ENCODE results near the gene POLRMT.

POLRMT gene

DNA sequence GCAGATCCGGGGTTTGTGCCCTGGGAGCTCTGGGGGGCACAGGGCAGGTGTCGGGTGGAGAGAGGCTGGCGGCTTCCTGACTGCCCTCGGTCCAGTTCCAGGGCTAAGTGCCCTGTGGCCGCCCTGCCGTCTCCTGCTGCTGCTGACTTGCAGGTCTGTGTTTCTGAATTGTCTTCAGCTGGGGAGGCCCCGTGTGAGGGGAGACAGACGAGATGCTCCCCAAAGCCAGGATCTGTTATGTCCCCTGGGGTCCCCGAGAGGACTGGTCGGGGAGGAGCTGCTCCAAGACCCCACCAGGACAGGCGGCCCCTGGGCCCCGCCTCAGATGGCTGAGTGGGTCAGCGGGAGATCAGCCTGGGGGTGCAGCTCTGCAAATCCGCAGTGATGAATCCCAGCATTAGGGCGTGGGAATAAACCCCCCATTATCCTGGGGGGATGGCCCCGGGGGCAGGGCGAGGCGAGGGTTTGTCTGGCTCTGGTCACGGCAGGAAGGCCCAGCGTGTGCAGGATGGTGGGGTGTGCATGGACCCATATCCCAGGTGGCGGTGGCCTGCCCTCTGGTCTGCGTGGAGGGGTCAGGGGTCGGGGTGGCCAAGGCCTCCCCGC lies 39.0 kb downstream of the POLRMT start:
- Histone ChIP-seq H3K4me1 (ENCODE audit: control insufficient read depth, insufficient read depth, low read length) (no peaks in the 10 kb centered on the region), H3K27me3 (ENCODE audit: control insufficient read depth, insufficient read depth, low read length) (peaks cover 15% of the 10 kb centered on the region), H3K9ac (ENCODE audit: low read length) (no peak overlapping the region), H3K36me3 (ENCODE audit: control insufficient read depth, insufficient read depth, low read length) (no peaks in the 10 kb centered on the region), H3K27ac (ENCODE audit: low read depth, low read length) (no peak overlapping the region), H3K4me3 (ENCODE audit: low read length) (no peak overlapping the region)

DNA sequence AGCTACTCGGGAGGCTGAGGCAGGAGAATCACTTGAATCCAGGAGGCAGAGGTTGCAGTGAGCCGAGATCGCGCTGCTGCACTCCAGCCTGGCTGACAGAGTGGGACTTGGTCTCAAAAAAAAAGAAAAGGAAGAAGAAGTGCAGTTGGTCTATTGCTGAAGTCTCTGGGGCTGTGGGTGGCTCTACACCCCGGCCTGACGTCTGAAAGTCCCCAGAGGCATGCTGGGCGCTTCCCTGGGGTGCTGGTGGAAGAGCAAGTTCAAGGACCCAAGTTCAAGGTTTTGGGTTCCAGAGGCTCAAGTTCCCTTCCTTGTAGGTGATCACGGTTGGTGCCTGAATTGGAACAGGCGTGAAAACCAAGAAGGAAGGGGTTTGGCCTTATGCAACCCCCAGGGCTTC lies 39.8 kb downstream of the POLRMT start:
- H3K36me3 ChIP-seq (ENCODE audit: control insufficient read depth, insufficient read depth, low read length): no peaks in the 10 kb centered on the region
- H3K4me3 ChIP-seq (ENCODE audit: low read length): no peak overlapping the region
- peaks cover 23% of the 10 kb centered on the region for H3K27me3 ChIP-seq (ENCODE audit: control insufficient read depth, insufficient read depth, low read length)
- H3K4me1 ChIP-seq (ENCODE audit: control insufficient read depth, insufficient read depth, low read length): no peaks in the 10 kb centered on the region
- no peak overlapping the region for H3K27ac ChIP-seq (ENCODE audit: low read depth, low read length)
- no peak overlapping the region for H3K9ac ChIP-seq (ENCODE audit: low read length)

DNA sequence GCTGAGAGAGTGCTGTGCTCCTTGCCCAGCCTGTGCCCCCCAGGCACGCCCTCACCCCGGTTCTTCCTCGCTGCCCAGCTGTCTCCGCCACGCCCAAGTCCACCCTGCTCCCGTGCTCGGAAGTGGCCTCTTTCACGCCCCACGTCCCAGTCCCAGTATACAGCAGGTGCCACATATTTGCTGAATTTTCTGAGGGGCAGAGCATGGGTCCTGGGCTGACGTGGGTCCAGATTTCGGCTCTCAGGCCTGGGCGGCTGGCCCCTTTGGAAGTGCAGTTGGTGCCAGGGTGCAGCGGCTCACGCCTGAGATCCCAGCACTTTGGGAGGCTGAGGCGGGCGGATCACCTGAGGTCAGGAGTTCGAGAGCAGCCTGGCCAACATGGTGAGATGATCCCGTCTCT lies 40.3 kb downstream of the POLRMT start:
- peaks cover 24% of the 10 kb centered on the region for H3K27me3 ChIP-seq (ENCODE audit: control insufficient read depth, insufficient read depth, low read length)

DNA sequence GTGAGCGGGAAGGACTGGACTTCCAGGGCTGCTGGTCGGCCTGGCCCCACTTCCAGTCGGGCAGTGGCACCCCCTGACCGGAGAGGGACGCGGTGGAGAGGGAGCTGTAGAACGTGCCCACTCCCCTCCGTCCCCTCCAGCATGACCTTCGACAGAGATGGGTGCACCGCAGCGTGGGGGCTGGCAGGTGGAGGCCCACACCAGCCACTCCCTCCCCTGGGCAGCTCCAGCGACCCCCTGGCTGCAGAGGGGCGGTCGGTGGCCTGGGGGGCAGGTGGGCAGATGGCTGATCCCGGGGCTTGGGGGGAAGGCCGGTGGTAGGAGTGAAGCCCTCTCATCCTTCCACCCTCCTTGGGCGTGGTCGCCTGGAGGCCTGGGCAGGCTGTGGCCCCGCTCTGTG lies 41.2 kb downstream of the POLRMT start:
- peaks cover 24% of the 10 kb centered on the region for H3K27me3 ChIP-seq (ENCODE audit: control insufficient read depth, insufficient read depth, low read length)
- H3K27ac ChIP-seq (ENCODE audit: low read depth, low read length): no peak overlapping the region
- H3K4me1 ChIP-seq (ENCODE audit: control insufficient read depth, insufficient read depth, low read length): no peaks in the 10 kb centered on the region
- no peak overlapping the region for H3K4me3 ChIP-seq (ENCODE audit: low read length)
- H3K9ac ChIP-seq (ENCODE audit: low read length): no peak overlapping the region
- no peaks in the 10 kb centered on the region for H3K36me3 ChIP-seq (ENCODE audit: control insufficient read depth, insufficient read depth, low read length)

More for the DNA sequence above, 40.3 kb downstream of the POLRMT start:
- Histone ChIP-seq H3K27ac (ENCODE audit: low read depth, low read length) (no peak overlapping the region), H3K9ac (ENCODE audit: low read length) (no peak overlapping the region), H3K36me3 (ENCODE audit: control insufficient read depth, insufficient read depth, low read length) (no peaks in the 10 kb centered on the region), H3K4me3 (ENCODE audit: low read length) (no peak overlapping the region), H3K4me1 (ENCODE audit: control insufficient read depth, insufficient read depth, low read length) (no peaks in the 10 kb centered on the region)

DNA sequence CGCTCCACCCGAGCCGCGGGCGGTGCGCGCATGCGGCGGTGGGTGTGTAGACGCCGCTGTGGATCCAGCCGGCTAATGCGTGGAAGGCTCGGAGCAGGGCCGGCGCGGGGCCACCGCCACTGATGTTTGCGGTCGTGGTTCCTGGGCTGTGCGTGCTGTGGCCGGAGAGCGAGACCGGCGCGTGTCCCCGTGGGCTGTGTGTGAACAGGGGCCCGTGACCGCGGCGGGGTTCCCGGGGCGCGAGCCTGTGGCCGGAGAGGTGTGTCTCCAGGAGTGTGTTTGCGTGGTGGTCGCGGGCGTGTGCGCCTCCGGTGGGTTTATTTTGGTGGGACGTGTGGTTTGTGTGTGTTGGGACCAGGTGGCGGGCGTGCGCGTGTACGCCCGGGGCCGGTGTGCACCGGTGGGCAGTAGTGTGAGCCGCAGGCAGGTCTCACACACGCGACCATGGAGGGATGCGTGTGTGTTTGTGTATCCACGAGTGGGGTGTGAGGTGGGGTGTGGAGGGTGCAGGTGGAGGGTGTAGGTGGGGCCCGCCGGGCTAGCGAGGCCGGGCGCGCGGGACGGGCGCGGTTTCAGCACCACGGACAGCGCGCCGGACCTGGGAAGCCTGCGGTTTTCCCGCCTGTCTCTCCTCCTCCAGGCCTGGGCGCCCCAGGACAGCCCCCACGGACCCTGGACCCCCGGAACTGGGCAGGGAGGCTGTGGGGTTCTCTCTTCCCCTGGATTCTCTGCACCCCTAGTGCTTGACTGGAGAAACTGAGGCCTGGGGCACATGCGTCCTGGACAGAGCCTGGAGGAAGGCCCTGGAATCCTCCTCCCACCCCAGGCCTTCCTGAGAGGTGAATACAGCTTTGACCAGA lies 42.0 kb downstream of the POLRMT start:
- H3K27me3 ChIP-seq (ENCODE audit: control insufficient read depth, insufficient read depth, low read length): peaks cover 24% of the 10 kb centered on the region
- no peaks in the 10 kb centered on the region for H3K4me1 ChIP-seq (ENCODE audit: control insufficient read depth, insufficient read depth, low read length)
- no peaks in the 10 kb centered on the region for H3K36me3 ChIP-seq (ENCODE audit: control insufficient read depth, insufficient read depth, low read length)
- H3K4me3 ChIP-seq (ENCODE audit: low read length): no peak overlapping the region
- no peak overlapping the region for H3K9ac ChIP-seq (ENCODE audit: low read length)
- no peak overlapping the region for H3K27ac ChIP-seq (ENCODE audit: low read depth, low read length)

DNA sequence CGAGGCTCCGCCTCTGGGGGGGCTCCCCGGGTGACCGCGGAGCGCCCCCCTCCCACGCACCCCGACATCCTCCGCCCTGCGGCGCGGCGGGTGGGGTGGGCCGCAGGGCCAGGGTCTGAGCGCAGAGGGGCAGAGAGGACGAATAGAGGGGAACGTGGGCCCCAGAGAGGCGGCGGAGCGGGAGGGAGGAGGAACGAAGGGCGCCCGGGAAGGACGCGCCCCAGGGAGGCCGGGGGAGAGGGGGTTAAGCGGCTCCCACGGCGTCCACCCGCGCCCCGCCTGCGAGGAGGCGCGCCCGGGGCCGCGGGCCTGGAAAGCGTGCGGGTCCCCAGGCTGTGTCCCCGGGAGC lies 42.6 kb downstream of the POLRMT start:
- Histone ChIP-seq H3K4me1 (ENCODE audit: control insufficient read depth, insufficient read depth, low read length) (no peaks in the 10 kb centered on the region), H3K9ac (ENCODE audit: low read length) (no peak overlapping the region), H3K27ac (ENCODE audit: low read depth, low read length) (no peak overlapping the region), H3K36me3 (ENCODE audit: control insufficient read depth, insufficient read depth, low read length) (no peaks in the 10 kb centered on the region), H3K4me3 (ENCODE audit: low read length) (no peak overlapping the region), H3K27me3 (ENCODE audit: control insufficient read depth, insufficient read depth, low read length) (peaks cover 24% of the 10 kb centered on the region)

DNA sequence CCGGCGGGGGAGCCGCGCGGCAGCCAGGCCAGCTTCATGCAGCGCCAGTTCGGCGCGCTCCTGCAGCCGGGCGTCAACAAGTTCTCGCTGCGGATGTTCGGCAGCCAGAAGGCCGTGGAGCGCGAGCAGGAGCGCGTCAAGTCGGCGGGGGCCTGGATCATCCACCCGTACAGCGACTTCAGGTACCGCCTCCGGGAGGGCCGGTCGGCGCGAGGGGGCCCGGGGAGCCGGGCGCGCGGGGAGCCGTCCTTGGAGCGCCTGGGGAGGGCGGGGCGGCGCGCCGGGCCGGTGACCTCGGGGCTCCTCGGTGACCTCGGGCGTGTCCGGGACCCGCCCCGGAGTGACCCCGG lies 43.0 kb downstream of the POLRMT start:
- H3K4me1 ChIP-seq (ENCODE audit: control insufficient read depth, insufficient read depth, low read length): no peaks in the 10 kb centered on the region
- no peak overlapping the region for H3K9ac ChIP-seq (ENCODE audit: low read length)
- no peaks in the 10 kb centered on the region for H3K36me3 ChIP-seq (ENCODE audit: control insufficient read depth, insufficient read depth, low read length)
- no peak overlapping the region for H3K27ac ChIP-seq (ENCODE audit: low read depth, low read length)
- no peak overlapping the region for H3K4me3 ChIP-seq (ENCODE audit: low read length)
- H3K27me3 ChIP-seq (ENCODE audit: control insufficient read depth, insufficient read depth, low read length): peaks cover 24% of the 10 kb centered on the region

DNA sequence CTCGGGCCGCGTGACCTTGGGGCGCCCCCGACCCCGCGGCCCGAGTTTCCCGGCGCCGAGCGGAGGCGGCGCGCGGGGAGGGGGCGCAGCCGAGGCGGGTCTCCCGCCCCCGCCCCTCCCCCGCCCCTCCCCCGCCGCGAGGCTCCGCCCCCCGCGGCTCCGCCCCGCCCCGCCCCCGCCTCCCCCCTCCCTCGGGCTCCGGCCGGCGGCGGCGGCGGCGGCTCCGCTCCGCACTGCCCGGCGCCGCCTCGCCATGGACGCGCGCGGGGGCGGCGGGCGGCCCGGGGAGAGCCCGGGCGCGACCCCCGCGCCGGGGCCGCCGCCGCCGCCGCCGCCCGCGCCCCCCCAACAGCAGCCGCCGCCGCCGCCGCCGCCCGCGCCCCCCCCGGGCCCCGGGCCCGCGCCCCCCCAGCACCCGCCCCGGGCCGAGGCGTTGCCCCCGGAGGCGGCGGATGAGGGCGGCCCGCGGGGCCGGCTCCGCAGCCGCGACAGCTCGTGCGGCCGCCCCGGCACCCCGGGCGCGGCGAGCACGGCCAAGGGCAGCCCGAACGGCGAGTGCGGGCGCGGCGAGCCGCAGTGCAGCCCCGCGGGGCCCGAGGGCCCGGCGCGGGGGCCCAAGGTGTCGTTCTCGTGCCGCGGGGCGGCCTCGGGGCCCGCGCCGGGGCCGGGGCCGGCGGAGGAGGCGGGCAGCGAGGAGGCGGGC lies 43.5 kb downstream of the POLRMT start, which contains the start of gene HCN2:
Gene HCN2 (plus strand): TSS at position 189 of the 703 bp plus-strand sequence. CDS start 65 bp downstream, at position 254.
- H3K36me3 ChIP-seq (ENCODE audit: control insufficient read depth, insufficient read depth, low read length): no peaks in the 10 kb centered on the region
- no peak within 1 kb of the TSS for H3K4me3 ChIP-seq (ENCODE audit: low read length)
- no peak within 1 kb of the TSS for H3K9ac ChIP-seq (ENCODE audit: low read length)
- no peaks in the 10 kb centered on the region for H3K4me1 ChIP-seq (ENCODE audit: control insufficient read depth, insufficient read depth, low read length)
- no peak within 1 kb of the TSS for H3K27ac ChIP-seq (ENCODE audit: low read depth, low read length)
- peaks cover 24% of the 10 kb centered on the region for H3K27me3 ChIP-seq (ENCODE audit: control insufficient read depth, insufficient read depth, low read length)

DNA sequence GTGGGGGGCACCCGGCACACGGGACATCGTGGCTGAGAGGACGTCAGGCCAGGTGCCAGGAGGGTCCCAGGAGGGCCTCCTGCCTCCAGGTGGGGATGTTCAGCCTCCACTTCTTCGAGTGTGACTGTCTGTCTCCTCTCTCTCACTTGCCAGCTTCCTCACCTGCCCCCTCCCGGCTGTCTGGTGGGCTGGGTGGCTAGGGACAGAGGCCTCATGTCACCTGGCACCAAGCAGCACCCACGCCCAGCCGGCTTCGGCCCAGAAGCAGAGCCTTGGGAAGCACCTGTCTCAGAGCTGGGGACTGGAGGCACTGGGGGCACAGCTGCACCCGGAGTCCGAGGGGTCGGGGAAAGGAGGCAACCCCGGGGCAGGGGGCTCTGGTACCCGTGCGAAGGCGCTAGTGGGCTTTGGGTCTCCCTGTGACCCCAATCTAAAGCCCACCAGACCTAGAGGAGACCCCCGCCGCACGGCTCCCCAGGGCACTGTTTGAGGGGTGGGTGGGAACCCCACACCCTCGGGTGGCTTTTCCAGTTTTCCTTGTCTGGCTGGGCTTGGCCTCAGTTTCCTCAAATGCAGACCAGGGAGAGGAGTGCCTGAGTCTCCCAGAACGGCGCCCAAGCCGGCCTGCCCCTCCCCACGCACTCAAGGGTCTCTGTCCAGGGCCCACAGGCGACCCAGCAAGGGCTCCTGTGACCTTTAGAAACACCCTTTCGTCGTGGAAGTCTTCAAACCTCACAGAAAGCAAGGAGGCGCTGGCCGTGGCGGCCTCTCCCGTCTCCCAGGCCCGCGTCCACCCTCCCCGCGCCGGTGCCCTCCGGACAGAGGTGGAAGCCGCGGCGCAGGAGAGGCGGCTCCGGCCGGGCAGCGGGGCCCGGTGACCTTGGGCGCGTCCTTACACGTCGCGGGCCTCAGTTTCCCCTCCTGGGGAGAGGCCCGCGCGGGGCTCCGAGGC lies 44.3 kb downstream of the POLRMT start:
- peaks cover 26% of the 10 kb centered on the region for H3K27me3 ChIP-seq (ENCODE audit: control insufficient read depth, insufficient read depth, low read length)
- no peak overlapping the region for H3K27ac ChIP-seq (ENCODE audit: low read depth, low read length)
- H3K4me3 ChIP-seq (ENCODE audit: low read length): no peak overlapping the region
- H3K4me1 ChIP-seq (ENCODE audit: control insufficient read depth, insufficient read depth, low read length): no peaks in the 10 kb centered on the region
- H3K36me3 ChIP-seq (ENCODE audit: control insufficient read depth, insufficient read depth, low read length): no peaks in the 10 kb centered on the region
- no peak overlapping the region for H3K9ac ChIP-seq (ENCODE audit: low read length)

DNA sequence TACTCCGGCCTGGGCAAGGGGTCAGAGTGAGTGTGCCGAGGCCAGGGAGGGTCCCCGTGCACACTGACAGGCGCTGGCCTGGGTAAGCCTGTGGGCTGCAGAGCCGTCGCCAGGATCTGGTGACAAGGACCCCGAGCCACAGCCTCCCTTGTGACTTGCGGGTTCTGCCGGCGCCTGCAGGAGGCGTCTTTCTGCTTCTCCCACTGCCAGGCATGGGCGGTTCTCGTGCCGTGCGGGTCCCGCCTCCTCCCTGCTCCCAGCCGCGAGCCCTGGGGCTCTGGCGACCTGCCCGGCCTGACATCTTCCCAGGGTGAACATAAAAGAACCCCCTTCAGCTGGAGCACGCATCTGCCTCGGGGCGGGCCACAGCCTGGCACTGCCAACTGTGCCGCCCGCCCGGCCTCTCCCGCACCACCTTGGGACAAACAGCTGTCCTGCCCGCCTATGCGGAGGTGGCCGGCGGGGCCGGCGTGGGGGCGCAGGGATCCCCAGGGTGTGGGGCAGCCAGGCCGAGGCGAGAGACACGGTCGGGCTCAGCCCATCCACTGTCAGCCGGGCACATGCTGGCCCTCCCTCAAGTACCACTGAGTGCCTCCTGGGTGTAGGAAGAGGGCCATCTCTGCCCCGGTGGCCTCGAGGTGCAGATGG lies 45.1 kb downstream of the POLRMT start:
- peaks cover 4% of the 10 kb centered on the region for H3K36me3 ChIP-seq (ENCODE audit: control insufficient read depth, insufficient read depth, low read length)
- H3K9ac ChIP-seq (ENCODE audit: low read length): no peak overlapping the region
- H3K27me3 ChIP-seq (ENCODE audit: control insufficient read depth, insufficient read depth, low read length): peaks cover 26% of the 10 kb centered on the region
- H3K4me3 ChIP-seq (ENCODE audit: low read length): no peak overlapping the region
- H3K4me1 ChIP-seq (ENCODE audit: control insufficient read depth, insufficient read depth, low read length): no peaks in the 10 kb centered on the region
- no peak overlapping the region for H3K27ac ChIP-seq (ENCODE audit: low read depth, low read length)

DNA sequence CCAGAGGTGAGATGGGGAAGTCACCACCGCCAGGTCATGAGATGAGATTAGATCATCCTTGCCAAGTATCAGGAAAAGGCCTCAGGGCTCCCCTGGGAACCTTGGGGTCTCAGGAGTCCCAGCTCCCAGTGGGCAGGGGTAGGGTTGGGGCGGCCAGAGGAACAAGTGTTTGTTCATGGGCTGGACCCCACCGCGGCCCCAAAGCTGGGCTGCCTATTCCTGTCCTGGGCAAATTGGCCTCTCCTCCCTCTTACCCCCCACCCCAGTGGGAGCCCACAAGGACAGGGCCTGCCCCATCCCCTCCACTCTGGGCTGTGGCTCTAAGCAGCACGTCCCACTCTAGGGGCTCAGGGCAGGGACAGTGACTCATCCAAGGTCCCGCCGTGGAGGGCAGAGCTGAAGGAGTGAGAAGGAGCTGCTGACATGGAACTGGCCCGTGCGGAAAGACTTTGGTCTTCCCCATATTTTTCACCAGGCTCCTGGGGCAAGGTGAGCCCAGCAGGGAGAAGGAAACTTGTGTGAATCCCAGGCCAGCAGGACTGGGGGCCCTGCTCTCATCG lies 47.7 kb downstream of the POLRMT start:
- Histone ChIP-seq H3K27me3 (ENCODE audit: control insufficient read depth, insufficient read depth, low read length) (peaks cover 12% of the 10 kb centered on the region), H3K27ac (ENCODE audit: low read depth, low read length) (no peak overlapping the region), H3K4me1 (ENCODE audit: control insufficient read depth, insufficient read depth, low read length) (no peaks in the 10 kb centered on the region), H3K36me3 (ENCODE audit: control insufficient read depth, insufficient read depth, low read length) (peaks cover 14% of the 10 kb centered on the region), H3K4me3 (ENCODE audit: low read length) (no peak overlapping the region), H3K9ac (ENCODE audit: low read length) (no peak overlapping the region)

Measured in rectal smooth muscle tissue (tissue), 1 donor.